Endothelial cell (in vitro differentiated cells): Measurements from ENCODE around the gene BRAP. TPM values are rescaled to one million over a fixed set of nuclear protein-coding genes. Genes with fewer than 3 reads are reported as not detected.
"Not testable (repeated sequence)": the region's sequence is repeated elsewhere in the genome, so short reads cannot be mapped to it uniquely, and the experiment has no call there.

Experiments
- DNase-seq: peaks from one replicate; pipeline ENCODE4 v3.0.0; 2021; ENCODE audit warnings: low spot score
- H3K27ac Mint-ChIP-seq: one replicate; pipeline ENCODE4 v1.8.0; 2021; ENCODE audit warnings: mixed read lengths, inconsistent platforms; ENCODE audit not compliant: unreplicated experiment
- H3K27me3 Mint-ChIP-seq: one replicate; pipeline ENCODE4 v1.8.0; 2021; ENCODE audit warnings: mild to moderate bottlenecking, moderate library complexity, mixed read lengths, inconsistent platforms; ENCODE audit not compliant: unreplicated experiment
- H3K36me3 Mint-ChIP-seq: one replicate; pipeline ENCODE4 v1.8.0; 2021; ENCODE audit warnings: mild to moderate bottlenecking, low read depth, mixed read lengths, inconsistent platforms; ENCODE audit not compliant: unreplicated experiment
- H3K4me1 Mint-ChIP-seq: one replicate; pipeline ENCODE4 v1.8.0; 2021; ENCODE audit warnings: mild to moderate bottlenecking, mixed read lengths, inconsistent platforms; ENCODE audit not compliant: unreplicated experiment
- H3K4me3 Mint-ChIP-seq: one replicate; pipeline ENCODE4 v1.8.0; 2021; ENCODE audit warnings: mild to moderate bottlenecking, mixed read lengths, inconsistent platforms; ENCODE audit not compliant: unreplicated experiment
- H3K9me3 Mint-ChIP-seq: one replicate; pipeline ENCODE4 v1.8.0; 2021; ENCODE audit warnings: mixed read lengths, inconsistent platforms; ENCODE audit not compliant: unreplicated experiment
- CTCF ChIP-seq: fragments of 200-600 bp; sonication (generic); IDR thresholded peaks from one replicate; pipeline ENCODE4 v1.5.0; 2021; ENCODE audit warnings: antibody characterized with exemption; ENCODE audit not compliant: unreplicated experiment
- total RNA-seq: library from RNA; stranded (reverse); fragmentation: NEBNext Ultra II Directional; extraction: Animal tissue kit (Norgen Biotek cat#: 25700); gene quantifications from one replicate; pipeline ENCODE4 v1.2.1, GENCODE V29; 2021; ENCODE audit not compliant: unreplicated experiment

BRAP gene
- total RNA-seq, 1 donor from 2014 or later, result 22.0 TPM

GRCh38 chr12:111728795-111729194, 43.0 kb upstream of the BRAP start:
- TF ChIP-seq CTCF, result no peak
- H3K36me3 Mint-ChIP-seq, result peaks cover 7% of the 10 kb centered on the region

GRCh38 chr12:111723646-111724360, 38.0 kb upstream of the BRAP start:
- not testable (repeated sequence) for H3K27me3 Mint-ChIP-seq, H3K36me3 Mint-ChIP-seq, H3K4me1 Mint-ChIP-seq, H3K4me3 Mint-ChIP-seq, H3K9me3 Mint-ChIP-seq, H3K27ac Mint-ChIP-seq, DNase-seq

More at GRCh38 chr12:111728795-111729194, 43.0 kb upstream of the BRAP start:
- Mint-ChIP-seq H3K4me3 (no peak overlapping the region), H3K9me3 (no peaks in the 10 kb centered on the region), H3K4me1 (no peaks in the 10 kb centered on the region), H3K27me3 (peaks cover 1% of the 10 kb centered on the region), H3K27ac (no peak overlapping the region)
- DNase-seq, result no peak

- H3K27me3 Mint-ChIP-seq, result peaks cover 1% of the 10 kb centered on the region
- no peak overlapping the region for H3K27ac Mint-ChIP-seq
- peaks cover 5% of the 10 kb centered on the region for H3K36me3 Mint-ChIP-seq
- DNase-seq, result no peak
- H3K9me3 Mint-ChIP-seq, result no peaks in the 10 kb centered on the region
- H3K4me3 Mint-ChIP-seq, result no peak overlapping the region
- no peak for TF ChIP-seq CTCF
- H3K4me1 Mint-ChIP-seq, result no peaks in the 10 kb centered on the region
These were observed 34.7 kb upstream of the BRAP start for GRCh38 chr12:111720457-111720856.

GRCh38 chr12:111719316-111719715, 33.6 kb upstream of the BRAP start:
- H3K27me3 Mint-ChIP-seq, H3K36me3 Mint-ChIP-seq, H3K9me3 Mint-ChIP-seq, H3K27ac Mint-ChIP-seq, DNase-seq, H3K4me1 Mint-ChIP-seq, H3K4me3 Mint-ChIP-seq: not testable (repeated sequence)

GRCh38 chr12:111715279-111715678, 29.5 kb upstream of the BRAP start:
- DNase-seq, result no peak
- H3K4me1 Mint-ChIP-seq, result peaks cover 2% of the 10 kb centered on the region
- H3K36me3 Mint-ChIP-seq, result peaks cover 16% of the 10 kb centered on the region
- peaks cover 4% of the 10 kb centered on the region for H3K27me3 Mint-ChIP-seq
- no peak overlapping the region for H3K4me3 Mint-ChIP-seq
- no peaks in the 10 kb centered on the region for H3K9me3 Mint-ChIP-seq
- no peak for TF ChIP-seq CTCF
- no peak overlapping the region for H3K27ac Mint-ChIP-seq

GRCh38 chr12:111706145-111706544, 20.4 kb upstream of the BRAP start:
- no peak for TF ChIP-seq CTCF
- Mint-ChIP-seq H3K4me3 (no peak overlapping the region), H3K36me3 (peaks cover 30% of the 10 kb centered on the region), H3K9me3 (no peaks in the 10 kb centered on the region), H3K4me1 (peaks cover 2% of the 10 kb centered on the region), H3K27ac (no peak overlapping the region), H3K27me3 (no peaks in the 10 kb centered on the region)
- DNase-seq, result no peak
